CD14-positive monocyte (primary cell): ENCODE results near the gene FSD1. TPM values are rescaled to one million over a fixed set of nuclear protein-coding genes. Genes with fewer than 3 reads are reported as not detected.

Experiments used
- DNase-seq, 3 donors: peaks; one replicate each; pipeline ENCODE4 v3.0.0-alpha.2; 2011 to 2022
- H2AFZ ChIP-seq: 2 replicates; pipeline ENCODE4 v1.6.0; 2012; ENCODE audit warnings: mild to moderate bottlenecking, low read depth, low read length, inconsistent platforms; ENCODE audit not compliant: insufficient read depth, poor library complexity, severe bottlenecking
- H3K27ac ChIP-seq, 2 donors: 1 replicate in 1 of 2; 2 replicates in 1 of 2; pipeline ENCODE4 v1.5.1; 2012 to 2013; ENCODE audit warnings: low read length in 2 of 2, control low read depth in 1 of 2, inconsistent platforms in 1 of 2, low read depth in 1 of 2, mild to moderate bottlenecking in 1 of 2
- H3K27me3 ChIP-seq, 2 donors: one replicate each; pipeline versions ENCODE4 v1.6.0 to v1.6.1; 2011 to 2013; ENCODE audit warnings: low read length in 2 of 2; ENCODE audit not compliant: control insufficient read depth in 2 of 2, insufficient read depth in 2 of 2
- H3K36me3 ChIP-seq, 2 donors: replicated peaks in 1 of 2; 1 replicate in 1 of 2; 2 replicates in 1 of 2; pipeline versions ENCODE4 v1.5.1 to v1.6.1; 2012 to 2013; ENCODE audit warnings: low read length in 2 of 2, control low read depth in 1 of 2, inconsistent platforms in 1 of 2, mild to moderate bottlenecking in 1 of 2; ENCODE audit not compliant: insufficient read depth in 2 of 2, control insufficient read depth in 1 of 2
- H3K4me1 ChIP-seq, 2 donors: 1 replicate in 1 of 2; 2 replicates in 1 of 2; pipeline versions ENCODE4 v1.5.1 to v1.6.1; 2012 to 2013; ENCODE audit warnings: low read length in 2 of 2, control low read depth in 1 of 2, inconsistent platforms in 1 of 2, mild to moderate bottlenecking in 1 of 2, moderate library complexity in 1 of 2; ENCODE audit not compliant: insufficient read depth in 2 of 2, control insufficient read depth in 1 of 2
- H3K4me2 ChIP-seq: replicated peaks from 2 replicates; pipeline ENCODE3; 2012; ENCODE audit warnings: low read length, moderate library complexity, mild to moderate bottlenecking; ENCODE audit not compliant: poor library complexity, severe bottlenecking; ENCODE audit errors: extremely low read depth
- H3K4me3 ChIP-seq, 3 experiments: fragments of 200-600 bp in 1 of 3; sonication (generic) in 1 of 3; replicated peaks in 1 of 3; 1 replicate in 2 of 3; 2 replicates in 1 of 3; pipeline ENCODE4 v1.5.1; 2011 to 2013; ENCODE audit warnings: low read length in 3 of 3, mild to moderate bottlenecking in 3 of 3, control low read depth in 2 of 3, low read depth in 2 of 3, inconsistent platforms in 1 of 3, moderate library complexity in 1 of 3
- H3K79me2 ChIP-seq: 2 replicates; pipeline ENCODE4 v1.6.0; 2012; ENCODE audit warnings: mild to moderate bottlenecking, control low read depth, inconsistent platforms, low read length, moderate library complexity; ENCODE audit not compliant: insufficient read depth
- H3K9ac ChIP-seq: 2 replicates; pipeline ENCODE4 v1.6.0; 2017; ENCODE audit warnings: low read length, mild to moderate bottlenecking; ENCODE audit not compliant: insufficient read depth, poor library complexity, severe bottlenecking
- H3K9me3 ChIP-seq, 2 donors: replicated peaks in 1 of 2; 1 replicate in 1 of 2; 2 replicates in 1 of 2; pipeline versions ENCODE4 v1.5.1 to v1.6.1; 2012 to 2013; ENCODE audit warnings: low read length in 2 of 2, control low read depth in 1 of 2; ENCODE audit not compliant: control insufficient read depth in 1 of 2, insufficient read depth in 1 of 2
- H4K20me1 ChIP-seq: 2 replicates; pipeline ENCODE4 v1.6.0; 2012; ENCODE audit warnings: mild to moderate bottlenecking, low read length, control low read depth, moderate library complexity; ENCODE audit not compliant: insufficient read depth
- H3K27ac Mint-ChIP-seq, 7 donors: one replicate each; pipeline ENCODE4 v1.8.0; 2020; ENCODE audit warnings: mild to moderate bottlenecking in 7 of 7, mixed read lengths in 7 of 7, moderate library complexity in 6 of 7, inconsistent platforms in 2 of 7
- H3K27me3 Mint-ChIP-seq, 3 donors: one replicate each; pipeline ENCODE4 v1.8.0; 2021 to 2022; ENCODE audit warnings: low read depth in 3 of 3, mild to moderate bottlenecking in 3 of 3, mixed read lengths in 3 of 3, moderate library complexity in 3 of 3, inconsistent platforms in 1 of 3
- H3K36me3 Mint-ChIP-seq, 2 donors: one replicate each; pipeline ENCODE4 v1.8.0; 2020; ENCODE audit warnings: mixed read lengths in 2 of 2, inconsistent platforms in 1 of 2, mild to moderate bottlenecking in 1 of 2
- H3K4me1 Mint-ChIP-seq: one replicate; pipeline ENCODE4 v1.8.0; 2020; ENCODE audit warnings: mild to moderate bottlenecking, mixed read lengths
- H3K4me3 Mint-ChIP-seq, 2 donors: one replicate each; pipeline ENCODE4 v1.8.0; 2020; ENCODE audit warnings: mild to moderate bottlenecking in 2 of 2, mixed read lengths in 2 of 2, moderate library complexity in 1 of 2
- H3K9me3 Mint-ChIP-seq, 7 donors: one replicate each; pipeline ENCODE4 v1.8.0; 2020 to 2022; ENCODE audit warnings: mixed read lengths in 7 of 7, mild to moderate bottlenecking in 6 of 7, moderate library complexity in 6 of 7, inconsistent platforms in 2 of 7
- WGBS: methylation state at CpG from one replicate; pipeline ENCODE4 v1.1.5; 2013; ENCODE audit warnings: missing lambda C conversion rate; ENCODE audit not compliant: insufficient coverage; 5-methylcytosine and 5-hydroxymethylcytosine counted together
- intact Hi-C, 2 donors: fragments of 100-400 bp; cut with micrococcal nuclease; formaldehyde crosslinking; loops; one replicate each; pipeline versions ENCODE4 v1.15.0 to v1.15.1; 2023
- polyA plus RNA-seq, 3 donors: library from polyadenylated mRNA; depleted of rRNA in 1 of 3; unstranded in 2 of 3; stranded (reverse) in 1 of 3; fragments of 300-500 nt in 2 of 3; fragments of >200 nt in 1 of 3; fragmentation: Illumina TruSeq in 2 of 3; gene quantifications; 1 replicate in 2 of 3; 2 replicates in 1 of 3; pipeline ENCODE4 v1.2.3, GENCODE V29; 2012 to 2021
- TF ChIP-seq, protein P1 (sequence below): fragments of 200-600 bp; IDR thresholded peaks from one replicate; pipeline ENCODE4 v1.8.0; 2022; ENCODE audit warnings: antibody characterized with exemption, mild to moderate bottlenecking

Gene FSD1
- polyA plus RNA-seq, 3 donors: 0.39 TPM; not detected in 2

DNA sequence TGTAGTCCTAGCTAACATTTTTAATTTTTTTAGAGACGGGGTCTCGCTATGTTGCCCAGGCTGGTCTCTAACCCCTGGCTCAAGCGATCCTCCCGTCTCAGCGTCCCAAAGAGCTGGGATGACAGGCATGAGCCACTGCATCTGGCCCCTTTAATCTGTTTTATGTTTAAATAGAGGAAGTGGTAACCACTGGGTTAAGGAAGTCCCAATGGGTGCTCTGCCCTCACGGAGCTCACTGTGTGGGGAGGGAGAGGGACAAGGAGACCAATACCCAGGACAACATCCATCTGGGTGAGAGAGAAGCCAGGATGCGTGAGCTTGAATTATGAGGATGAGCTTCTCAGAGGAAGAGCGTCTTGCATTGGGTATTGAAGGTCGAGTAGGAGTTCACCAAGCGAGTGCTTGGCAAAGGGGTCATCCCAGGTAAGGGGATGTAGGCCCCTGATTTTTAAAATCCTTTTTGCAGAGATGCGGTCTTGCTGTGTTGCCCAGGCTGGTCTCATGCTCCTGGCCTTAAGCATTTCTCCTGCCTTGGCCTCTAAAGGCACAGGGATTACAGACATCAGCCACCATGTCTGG lies 43.7 kb upstream of the FSD1 start:
- Histone ChIP-seq H3K4me2 (no peak overlapping the region), H4K20me1 (no peaks in the 10 kb centered on the region), H3K79me2 (no peaks in the 10 kb centered on the region), H3K4me3 (no peak overlapping the region), H3K9ac (no peak overlapping the region), H3K27me3 (no peaks in the 10 kb centered on the region), H3K27ac (peak overlapping the region in 1 of 2 donors; percentile 58), H2AFZ (no peak overlapping the region), H3K4me1 (peaks cover 5 to 7% of the 10 kb centered on the region in 2 donors), H3K36me3 (peaks cover 57 to 81% of the 10 kb centered on the region in 2 donors), H3K9me3 (peaks cover 7 to 12% of the 10 kb centered on the region in 2 donors)
- WGBS: 84% methylated on average over 5 of the region's 11 CpGs
- peak in 2 of 3 donors; percentile 14 to 25 for DNase-seq
- Mint-ChIP-seq H3K4me1 (peaks cover 9% of the 10 kb centered on the region), H3K27ac (peak overlapping the region in 2 of 7 donors; percentile 50 to 73), H3K9me3 (peaks cover 5 to 10% (median 7%) of the 10 kb centered on the region in 7 donors), H3K27me3 (peaks cover 0 to 1% (median 0%) of the 10 kb centered on the region in 3 donors), H3K4me3 (no peak overlapping the region), H3K36me3 (peaks cover 65 to 97% of the 10 kb centered on the region in 2 donors)
- intact Hi-C loops: loop anchor here in 1 of 2 donors (10.0 kb wide), 1 partner anchor 264 kb away; no protein-coding TSS in a partner anchor
- TF ChIP-seq, protein P1, sequence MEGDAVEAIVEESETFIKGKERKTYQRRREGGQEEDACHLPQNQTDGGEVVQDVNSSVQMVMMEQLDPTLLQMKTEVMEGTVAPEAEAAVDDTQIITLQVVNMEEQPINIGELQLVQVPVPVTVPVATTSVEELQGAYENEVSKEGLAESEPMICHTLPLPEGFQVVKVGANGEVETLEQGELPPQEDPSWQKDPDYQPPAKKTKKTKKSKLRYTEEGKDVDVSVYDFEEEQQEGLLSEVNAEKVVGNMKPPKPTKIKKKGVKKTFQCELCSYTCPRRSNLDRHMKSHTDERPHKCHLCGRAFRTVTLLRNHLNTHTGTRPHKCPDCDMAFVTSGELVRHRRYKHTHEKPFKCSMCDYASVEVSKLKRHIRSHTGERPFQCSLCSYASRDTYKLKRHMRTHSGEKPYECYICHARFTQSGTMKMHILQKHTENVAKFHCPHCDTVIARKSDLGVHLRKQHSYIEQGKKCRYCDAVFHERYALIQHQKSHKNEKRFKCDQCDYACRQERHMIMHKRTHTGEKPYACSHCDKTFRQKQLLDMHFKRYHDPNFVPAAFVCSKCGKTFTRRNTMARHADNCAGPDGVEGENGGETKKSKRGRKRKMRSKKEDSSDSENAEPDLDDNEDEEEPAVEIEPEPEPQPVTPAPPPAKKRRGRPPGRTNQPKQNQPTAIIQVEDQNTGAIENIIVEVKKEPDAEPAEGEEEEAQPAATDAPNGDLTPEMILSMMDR: no peak

DNA sequence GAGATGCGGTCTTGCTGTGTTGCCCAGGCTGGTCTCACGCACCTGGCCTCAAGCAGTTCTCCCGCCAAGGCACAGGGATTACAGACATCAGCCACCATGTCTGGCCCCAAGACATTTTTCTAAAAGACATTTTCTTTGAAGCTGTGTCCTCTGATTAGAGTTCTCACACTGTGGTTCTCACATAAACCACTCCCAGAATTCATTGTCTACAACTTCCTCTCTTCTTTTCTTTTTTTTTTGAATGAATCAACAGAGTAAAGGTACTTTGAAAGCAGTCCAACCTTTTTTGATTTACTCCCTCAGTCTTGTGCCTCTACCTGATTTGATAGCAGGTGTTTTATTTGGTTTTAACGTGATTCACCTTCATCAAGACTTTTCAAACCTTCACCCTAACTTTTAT lies 39.6 kb upstream of the FSD1 start:
- no peak overlapping the region for H3K4me3 Mint-ChIP-seq
- Histone ChIP-seq H3K4me1 (peaks cover 15 to 16% of the 10 kb centered on the region in 2 donors), H3K36me3 (peaks cover 41 to 78% of the 10 kb centered on the region in 2 donors), H4K20me1 (peaks cover 9% of the 10 kb centered on the region), H3K4me3 (no peak overlapping the region), H3K9ac (no peak overlapping the region), H3K4me2 (no peak overlapping the region), H3K27me3 (no peaks in the 10 kb centered on the region), H3K79me2 (no peaks in the 10 kb centered on the region), H2AFZ (no peak overlapping the region), H3K9me3 (no peaks in the 10 kb centered on the region), H3K27ac (no peak overlapping the region)
- H3K36me3 Mint-ChIP-seq: peaks cover 65 to 95% of the 10 kb centered on the region in 2 donors
- WGBS: 82% methylated on average over 3 of the region's 4 CpGs
- DNase-seq: no peak
- H3K27me3 Mint-ChIP-seq: peaks cover 0 to 2% (median 1%) of the 10 kb centered on the region in 3 donors
- H3K9me3 Mint-ChIP-seq: peaks cover 0 to 3% (median 0%) of the 10 kb centered on the region in 7 donors
- peaks cover 18% of the 10 kb centered on the region for H3K4me1 Mint-ChIP-seq
- intact Hi-C loops: loop anchor here in 1 of 2 donors (5.0 to 10.0 kb wide), 2 partner anchors 87 to 260 kb away; no protein-coding TSS in a partner anchor
- TF ChIP-seq, protein P1: no peak
- peak overlapping the region in 2 of 7 donors; percentile 42 to 60 for H3K27ac Mint-ChIP-seq
